Stimulated activated CD4-positive, alpha-beta T cell treated with anti-CD3 and anti-CD28 coated beads, Interleukin-1b, Interleukin-23, amount 100 ng/mL, for 4 hours (primary cell): ENCODE data around the gene SLC35G3.
"Not testable (repeated sequence)": the region's sequence is repeated elsewhere in the genome, so short reads cannot be mapped to it uniquely, and the experiment has no call there.

Experiments
- DNase-seq, 2 donors: peaks; one replicate each; pipeline ENCODE4 v3.0.0-alpha.2; 2020; ENCODE audit warnings: low read depth in 2 of 2

The SLC35G3 gene

DNA sequence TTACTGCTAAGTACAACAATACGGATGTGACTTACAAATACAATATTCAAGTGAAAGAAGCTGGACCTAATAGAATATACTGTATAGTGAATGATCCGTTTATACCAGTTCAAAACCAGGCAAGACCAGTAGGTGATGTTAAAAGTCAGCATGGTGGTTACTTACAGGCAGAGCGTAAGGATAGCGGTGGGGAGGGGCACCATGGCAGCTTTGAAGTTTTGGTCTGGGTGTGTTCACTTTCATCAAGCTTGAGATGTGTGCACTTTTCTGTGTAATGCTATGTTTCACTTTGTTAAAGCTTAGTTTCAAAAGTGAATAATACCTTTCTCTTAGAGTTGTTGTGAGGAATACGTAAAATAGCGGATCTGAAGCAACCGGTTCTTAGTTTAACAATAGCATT lies 16.5 kb upstream of the SLC35G3 start:
- no peak for DNase-seq

DNA sequence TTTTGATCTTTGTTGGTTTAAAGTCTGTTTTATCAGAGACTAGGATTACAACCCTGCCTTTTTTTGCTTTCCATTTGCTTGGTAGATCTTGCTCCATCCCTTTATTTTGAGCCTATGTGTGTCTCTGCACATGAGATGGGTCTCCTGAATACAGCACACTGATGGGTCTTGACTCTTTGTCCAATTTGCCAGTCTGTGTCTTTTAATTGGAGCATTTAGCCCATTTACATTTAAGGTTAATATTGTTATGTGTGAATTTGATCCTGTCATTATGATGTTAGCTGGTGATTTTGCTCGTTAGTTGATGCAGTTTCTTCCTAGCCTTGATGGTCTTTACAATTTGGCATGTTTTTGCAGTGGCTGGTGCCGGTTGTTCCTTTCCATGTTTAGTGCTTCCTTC lies 8.4 kb upstream of the SLC35G3 start:
- not testable (repeated sequence) for DNase-seq

DNA sequence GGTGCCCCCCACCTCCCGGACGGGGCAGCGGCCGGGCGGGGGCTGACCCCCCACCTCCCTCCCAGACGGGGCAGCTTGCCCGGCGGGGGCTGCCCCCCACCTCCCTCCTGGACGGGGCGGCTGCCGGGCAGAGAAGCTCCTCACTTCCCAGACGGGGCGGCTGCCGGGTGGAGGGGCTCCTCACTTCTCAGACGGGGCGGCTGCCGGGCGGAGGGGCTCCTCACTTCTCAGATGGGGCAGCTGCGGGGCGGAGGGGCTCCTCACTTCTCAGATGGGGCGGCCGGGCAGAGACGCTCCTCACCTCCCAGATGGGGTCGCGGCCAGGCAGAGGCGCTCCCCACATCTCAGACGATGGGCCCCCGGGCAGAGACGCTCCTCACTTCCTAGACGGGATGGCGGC lies 869 bp upstream of the SLC35G3 start:
- not testable (repeated sequence) for DNase-seq

- no peak for DNase-seq
These were observed 1.5 kb downstream of the SLC35G3 start for GRCh38 chr17:35192708-35193107.

DNA sequence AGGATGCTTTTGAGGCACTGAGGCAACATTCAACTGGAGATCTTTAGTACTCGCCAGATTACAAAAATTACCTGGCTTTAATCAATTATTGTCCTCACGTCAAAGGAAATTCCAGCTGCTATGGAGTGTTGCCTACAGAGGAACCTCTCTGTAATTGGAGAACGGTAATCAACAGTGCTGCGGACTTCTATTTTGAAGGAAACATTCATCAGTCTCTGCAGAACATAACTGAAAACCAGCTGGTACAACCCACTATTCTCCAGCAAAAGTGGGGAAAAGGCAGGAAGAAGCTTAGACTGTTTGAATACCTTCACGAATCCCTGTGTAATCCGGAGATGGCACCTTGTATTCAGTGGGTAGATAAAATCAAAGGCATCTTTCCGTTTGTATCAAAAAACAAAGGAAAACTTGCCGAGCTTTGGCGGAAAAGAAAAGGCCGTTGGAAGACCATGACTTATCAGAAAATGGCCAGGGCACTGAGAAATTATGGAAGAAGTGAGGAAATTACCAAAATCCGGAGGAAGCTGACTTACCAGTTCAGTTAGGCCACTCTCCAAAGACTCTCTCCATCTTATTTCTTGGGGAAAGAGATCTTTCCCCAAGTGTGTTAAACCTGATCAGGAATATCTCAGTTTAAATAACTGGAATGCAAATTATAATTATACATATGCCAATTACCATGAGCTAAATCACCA lies 3.0 kb downstream of the SLC35G3 start:
- DNase-seq: no peak

DNA sequence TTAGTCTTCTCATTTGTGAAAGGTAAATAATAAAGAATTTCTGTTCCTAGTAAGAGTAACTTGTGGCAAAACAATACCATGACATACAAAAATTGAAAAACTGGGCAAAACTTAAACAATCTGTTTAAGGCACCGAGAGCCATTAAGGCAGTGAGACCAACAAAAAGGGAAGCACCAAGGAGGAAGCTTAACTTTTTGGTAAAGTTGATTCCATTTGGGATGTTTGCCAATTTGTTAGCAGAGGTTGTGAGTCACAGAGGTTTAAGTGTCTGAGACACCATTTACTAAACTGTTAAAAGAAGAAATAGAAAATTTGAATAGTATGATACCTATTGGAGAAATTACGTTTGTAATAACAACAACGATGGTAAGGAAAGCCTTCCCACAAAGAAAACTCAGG lies 4.9 kb downstream of the SLC35G3 start:
- no peak for DNase-seq

DNA sequence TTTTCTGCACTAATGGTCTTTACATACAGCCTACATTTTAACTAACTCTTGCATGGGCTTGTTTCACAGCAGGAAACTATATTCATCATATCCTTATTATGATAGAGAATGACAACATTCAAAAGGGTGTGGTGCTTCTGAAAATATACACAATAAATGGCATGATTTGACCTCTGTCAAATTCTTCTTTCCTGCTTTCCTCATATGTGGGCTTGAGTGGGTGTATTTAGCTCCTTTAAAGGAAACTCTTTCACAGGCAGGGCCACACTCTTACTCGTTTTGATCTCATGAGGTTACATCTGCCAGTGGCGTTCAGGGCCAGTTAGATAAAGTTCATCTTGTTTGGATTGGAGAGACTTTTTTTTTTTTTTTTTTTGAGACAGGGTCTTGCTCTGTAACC lies 6.1 kb downstream of the SLC35G3 start:
- DNase-seq: no peak

DNA sequence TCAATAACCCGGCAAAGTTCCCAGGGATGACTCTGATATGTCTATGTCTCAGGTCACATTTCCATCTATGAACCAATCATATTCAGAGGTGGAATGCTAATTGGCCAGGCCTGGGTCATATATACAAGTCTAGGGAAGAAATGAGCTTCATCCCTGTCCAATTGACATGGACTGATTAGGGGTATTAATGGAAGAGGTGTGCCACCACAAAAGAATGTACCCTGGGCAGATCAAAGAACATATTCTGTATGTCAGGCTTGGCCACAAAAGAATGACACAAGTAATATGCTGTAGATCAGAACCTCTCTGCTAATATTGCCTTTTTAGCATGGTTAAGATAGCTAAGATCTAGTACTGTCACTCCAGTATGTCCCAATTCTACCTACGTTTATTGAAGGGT lies 6.7 kb downstream of the SLC35G3 start:
- no peak for DNase-seq

DNA sequence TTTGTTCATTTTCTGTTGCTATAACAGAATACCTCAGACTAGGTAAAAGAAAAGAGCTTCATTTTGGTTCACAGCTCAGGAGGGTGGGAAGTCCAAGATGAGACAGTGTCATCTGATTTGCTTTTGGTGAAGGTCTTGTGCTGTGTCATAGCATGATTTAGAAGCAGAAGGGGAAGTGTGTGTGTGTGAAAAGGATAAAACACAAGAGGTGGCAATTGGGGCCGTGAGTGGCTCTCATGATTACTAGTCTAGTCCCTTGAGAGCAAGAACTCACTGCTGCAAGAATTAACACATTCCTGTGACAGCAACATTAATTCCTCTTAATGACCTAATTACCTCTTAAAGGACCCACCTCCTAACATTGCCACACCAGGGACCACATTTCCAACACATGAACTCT lies 8.3 kb downstream of the SLC35G3 start:
- DNase-seq: no peak

DNA sequence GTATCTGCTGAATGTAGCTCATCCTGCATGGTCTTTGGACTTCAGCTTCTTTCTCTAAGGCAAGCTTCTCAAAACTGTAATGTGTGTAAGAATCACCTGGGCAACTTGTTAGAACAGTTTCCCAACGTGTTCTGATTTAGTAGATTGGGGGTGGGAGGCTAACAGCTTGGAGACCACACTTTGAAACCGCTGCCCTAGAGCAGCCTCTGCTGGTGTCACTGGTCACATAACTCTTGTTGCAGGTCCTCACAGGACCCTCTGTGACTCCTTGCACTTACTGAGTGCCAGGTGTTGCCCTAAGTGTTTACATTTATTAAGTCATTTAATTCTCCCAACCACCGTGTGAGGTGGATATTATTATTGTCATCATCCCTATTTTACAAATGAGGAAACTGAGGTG lies 9.9 kb downstream of the SLC35G3 start:
- no peak for DNase-seq

DNA sequence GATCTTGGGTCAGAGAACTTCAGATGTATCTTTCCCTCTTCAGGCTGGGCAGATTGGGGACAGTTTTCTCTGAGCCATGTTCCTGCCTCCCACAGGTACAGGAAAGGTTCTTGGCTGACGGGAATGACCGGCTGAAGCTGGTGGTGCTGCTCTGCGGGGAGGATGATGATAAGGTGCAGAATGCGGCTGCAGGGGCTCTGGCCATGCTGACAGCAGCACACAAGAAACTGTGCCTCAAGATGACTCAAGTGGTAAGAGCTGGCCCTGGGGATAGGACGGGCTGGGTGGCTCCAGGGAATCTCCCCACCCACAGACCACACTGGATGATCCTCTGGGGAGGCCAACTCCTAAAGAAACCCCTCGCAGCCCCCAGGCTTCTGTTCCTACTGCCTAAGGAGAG lies 10.9 kb downstream of the SLC35G3 start:
- DNase-seq: no peak

- not testable (repeated sequence) for DNase-seq
These were observed 14.8 kb downstream of the SLC35G3 start for GRCh38 chr17:35179379-35179778.

DNA sequence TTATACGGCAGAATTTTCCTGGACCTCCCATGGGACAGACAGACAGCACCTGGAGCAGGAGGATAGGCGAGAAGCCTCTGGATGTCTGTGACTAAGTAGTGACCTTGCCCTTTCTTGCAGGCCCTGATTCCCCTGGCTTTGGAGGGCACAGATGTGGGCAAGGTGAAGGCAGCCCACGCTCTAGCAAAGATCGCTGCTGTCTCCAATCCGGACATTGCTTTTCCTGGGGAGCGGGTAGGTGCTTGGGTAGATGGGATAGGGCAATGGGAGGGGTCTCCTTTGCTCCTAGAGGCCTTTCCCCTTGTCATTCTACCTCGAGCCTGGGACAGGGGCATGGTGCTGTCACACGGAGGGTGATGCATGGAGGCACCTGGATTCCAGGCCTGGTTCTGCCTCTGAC lies 17.3 kb downstream of the SLC35G3 start:
- no peak for DNase-seq

GRCh38 chr17:35175638-35176415 lies 18.4 kb downstream of the SLC35G3 start:
- no peak for DNase-seq

- DNase-seq: no peak
These were observed 19.3 kb downstream of the SLC35G3 start for GRCh38 chr17:35174835-35175334.

DNA sequence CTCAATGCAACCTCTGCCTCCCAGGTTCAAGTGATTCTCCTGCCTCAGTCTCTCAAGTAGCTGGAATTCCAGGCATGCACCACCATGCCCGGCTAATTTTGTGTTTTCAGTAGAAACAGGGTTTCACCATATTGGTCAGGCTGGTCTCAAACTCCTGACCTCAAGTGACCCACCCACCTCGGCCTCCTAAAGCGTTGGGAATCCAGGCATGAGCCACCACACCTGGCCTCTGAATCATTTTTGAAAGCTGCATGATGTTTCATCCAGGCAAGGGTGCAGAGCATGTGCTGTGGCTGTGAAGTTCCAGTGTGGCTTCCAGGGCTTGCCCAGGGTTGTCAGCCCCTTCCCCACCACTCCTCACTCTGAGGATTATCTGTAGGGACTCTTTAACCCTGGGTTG lies 21.9 kb downstream of the SLC35G3 start:
- DNase-seq: not testable (repeated sequence)

GRCh38 chr17:35171834-35172233 lies 22.4 kb downstream of the SLC35G3 start:
- no peak for DNase-seq

DNA sequence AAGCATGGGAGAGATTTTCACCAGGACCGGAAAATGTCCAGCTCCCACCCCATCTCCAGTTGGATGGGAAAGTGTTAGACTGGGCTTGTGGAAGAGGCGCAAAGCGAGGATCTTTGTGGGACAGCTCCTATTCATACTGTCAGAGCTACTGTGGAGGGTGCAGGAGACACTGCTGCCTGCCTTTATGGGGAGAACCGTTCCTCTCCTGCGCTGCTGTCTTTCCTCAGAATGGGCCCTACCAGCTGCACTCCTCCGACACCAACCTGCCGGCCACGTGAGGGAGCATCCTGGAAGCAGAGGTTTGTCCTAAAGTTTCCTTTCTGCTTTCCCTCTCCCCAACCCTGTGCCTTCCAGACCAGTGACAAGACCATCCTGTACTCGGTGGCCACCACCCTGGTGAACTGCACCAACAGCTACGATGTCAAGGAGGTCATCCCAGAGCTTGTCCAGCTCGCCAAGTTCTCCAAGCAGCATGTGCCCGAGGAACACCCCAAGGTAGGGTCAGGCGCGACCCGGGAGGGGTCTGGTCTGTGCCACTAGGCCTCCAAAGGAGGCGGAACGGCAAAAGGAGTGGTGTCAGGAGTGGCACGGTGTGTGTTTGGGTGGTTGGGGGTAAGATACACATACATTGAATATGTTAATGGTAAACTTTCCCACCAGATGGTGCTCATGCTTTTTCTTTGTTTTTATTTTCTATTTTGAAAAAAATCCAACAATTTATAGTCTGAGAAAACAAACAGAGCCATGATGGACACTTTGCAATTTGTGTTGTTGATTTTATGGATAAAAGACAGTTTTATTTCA lies 23.0 kb downstream of the SLC35G3 start:
- DNase-seq: no peak

DNA sequence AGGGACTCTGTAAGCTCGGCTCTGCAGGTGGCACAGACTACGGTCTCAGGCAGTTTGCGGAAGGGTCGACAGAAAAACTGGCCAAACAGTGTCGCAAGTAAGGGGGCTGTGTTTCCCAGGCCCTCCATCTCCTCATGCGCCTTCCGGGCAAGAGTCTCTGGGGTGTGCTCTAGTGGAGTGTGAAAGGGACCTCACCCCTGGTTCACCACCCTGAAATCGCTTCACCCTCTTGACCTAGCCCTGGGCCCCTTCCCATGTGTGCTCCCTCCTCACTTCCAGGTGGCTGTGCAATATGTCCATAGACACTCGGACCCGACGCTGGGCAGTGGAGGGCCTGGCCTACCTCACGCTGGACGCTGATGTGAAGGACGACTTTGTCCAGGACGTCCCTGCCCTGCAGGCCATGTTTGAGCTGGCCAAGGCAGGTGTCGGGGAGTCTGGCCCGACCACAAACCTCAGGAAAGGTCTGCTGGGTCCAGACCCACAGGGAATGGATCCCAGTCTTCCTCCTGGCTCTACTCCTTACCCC lies 24.3 kb downstream of the SLC35G3 start:
- DNase-seq: no peak

- DNase-seq: no peak
These were observed 26.5 kb downstream of the SLC35G3 start for GRCh38 chr17:35167666-35168065.

GRCh38 chr17:35167046-35167445 lies 27.1 kb downstream of the SLC35G3 start:
- no peak for DNase-seq

DNA sequence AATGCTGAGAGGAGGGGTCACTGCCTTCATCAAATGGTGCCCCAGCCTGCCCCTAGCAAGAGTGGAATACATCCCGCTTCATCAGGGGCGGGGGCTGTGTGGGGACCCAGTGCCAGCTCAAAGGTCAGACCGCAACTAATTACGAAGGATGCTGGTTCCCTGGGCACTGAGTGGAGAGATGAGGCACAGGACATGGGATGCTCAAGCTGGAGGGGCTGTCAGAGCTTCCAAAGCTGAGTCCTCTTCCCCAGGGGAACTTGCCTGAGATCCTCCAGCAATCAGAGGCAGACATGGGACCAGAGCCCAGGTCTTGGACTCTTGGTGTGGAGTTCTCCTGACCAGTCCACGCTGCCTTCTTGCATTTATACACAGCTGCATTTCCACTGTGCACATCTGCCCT lies 27.7 kb downstream of the SLC35G3 start:
- no peak for DNase-seq
